PC-9 (cell line): Measurements from ENCODE around the gene CRB3. TPM values are rescaled to one million over a fixed set of nuclear protein-coding genes. Genes with fewer than 3 reads are reported as not detected.

ENCODE experiments used
- BruUV-seq: library from RNA; stranded (reverse); fragments of 400-500 nt; replicated peaks from 2 replicates; lab custom pipeline; 2021; lab: Mats Ljungman, UMichigan
- CTCF ChIA-PET: fragments of 300-600 bp; sonication (Branson Sonifier 250); formaldehyde crosslinking; loops from one replicate; lab custom pipeline; 2022; ENCODE audit warnings: antibody characterized with exemption; lab: Charles Lee
- POLR2A ChIA-PET: fragments of 300-600 bp; sonication (Branson Sonifier 250); formaldehyde crosslinking; loops from one replicate; lab custom pipeline; 2022; ENCODE audit warnings: antibody characterized with exemption; ENCODE audit not compliant: unreplicated experiment; lab: Charles Lee
- DNase-seq, 2 experiments: peaks; one replicate each; pipeline versions ENCODE4 v3.0.0 to v3.0.0-alpha.2; 2015 to 2022; ENCODE audit warnings: mixed read lengths in 1 of 2
- H2AFZ ChIP-seq: fragments of 200-600 bp; sonication (generic); 2 replicates; pipeline ENCODE4 v1.8.1; 2017; ENCODE audit warnings: antibody characterized with exemption
- H3F3A ChIP-seq: fragments of 200-600 bp; sonication (generic); 2 replicates; pipeline ENCODE4 v1.8.1; 2017; ENCODE audit warnings: antibody characterized with exemption, mild to moderate bottlenecking, low read depth; ENCODE audit not compliant: insufficient read depth
- H3K27ac ChIP-seq: fragments of 200-600 bp; sonication (generic); 2 replicates; pipeline ENCODE4 v1.6.1; 2016; ENCODE audit warnings: mixed run types
- H3K27me3 ChIP-seq: fragments of 200-600 bp; sonication (generic); 2 replicates; pipeline ENCODE4 v1.6.1; 2016; ENCODE audit warnings: low read depth, mixed run types; ENCODE audit not compliant: insufficient read depth
- H3K36me3 ChIP-seq: fragments of 200-600 bp; sonication (generic); 2 replicates; pipeline ENCODE4 v1.6.1; 2016; ENCODE audit warnings: low read depth, mixed run types
- H3K4me1 ChIP-seq: fragments of 200-600 bp; sonication (generic); replicated peaks from 2 replicates; pipeline ENCODE4 v1.6.1; 2016; ENCODE audit warnings: mixed run types; ENCODE audit not compliant: insufficient read depth
- H3K4me2 ChIP-seq: fragments of 200-600 bp; sonication (generic); 2 replicates; pipeline ENCODE4 v1.6.1; 2017; ENCODE audit warnings: mixed run types
- H3K4me3 ChIP-seq: fragments of 200-600 bp; sonication (generic); 2 replicates; pipeline ENCODE4 v1.6.1; 2016; ENCODE audit warnings: mixed run types
- H3K79me2 ChIP-seq: fragments of 200-600 bp; sonication (generic); 2 replicates; pipeline ENCODE4 v1.6.1; 2017; ENCODE audit warnings: low read depth, mixed run types
- H3K9me2 ChIP-seq: fragments of 200-600 bp; sonication (generic); 2 replicates; pipeline ENCODE4 v1.8.1; 2017; ENCODE audit warnings: mild to moderate bottlenecking; ENCODE audit not compliant: insufficient read depth
- H3K9me3 ChIP-seq: fragments of 200-600 bp; sonication (generic); 2 replicates; pipeline ENCODE4 v1.8.1; 2016; ENCODE audit warnings: low read depth; ENCODE audit not compliant: insufficient read depth
- H4K20me1 ChIP-seq: fragments of 200-600 bp; sonication (generic); 2 replicates; pipeline ENCODE4 v1.8.1; 2017; ENCODE audit not compliant: insufficient read depth
- CTCF ChIP-seq: fragments of 200-600 bp; sonication (generic); conservative IDR thresholded peaks from 2 replicates; pipeline ENCODE4 v1.6.1; 2017; ENCODE audit warnings: mixed run types, antibody characterized with exemption, mild to moderate bottlenecking, moderate library complexity
- EZH2 ChIP-seq: fragments of 200-600 bp; sonication (generic); IDR thresholded peaks from 2 replicates; pipeline ENCODE4 v1.8.0; 2017; ENCODE audit warnings: antibody characterized with exemption, low read depth
- intact Hi-C: fragments of 100-400 bp; cut with micrococcal nuclease; formaldehyde crosslinking; loops from one replicate; pipeline ENCODE4 v1.10.0; 2022; ENCODE audit not compliant: unreplicated experiment
- microRNA-seq: library from miRNA; unstranded; fragments of <30 nt; microRNA quantifications from one replicate; pipeline ENCODE4 v1.2.0, GENCODE V29; 2021; ENCODE audit warnings: borderline number of aligned reads, borderline replicate concordance
- total RNA-seq: library from RNA; stranded (reverse); gene quantifications from 2 replicates; pipeline ENCODE4 v1.2.3, GENCODE V29; 2021

Gene CRB3
- total RNA-seq, 1 experiment from 2014 or later, result 40.6 TPM

- Histone ChIP-seq H3K4me3 (no peak overlapping the region), H3F3A (no peaks in the 10 kb centered on the region), H3K27ac (no peak overlapping the region), H3K27me3 (no peaks in the 10 kb centered on the region), H4K20me1 (no peaks in the 10 kb centered on the region), H2AFZ (no peak overlapping the region), H3K9me3 (no peaks in the 10 kb centered on the region), H3K9me2 (no peaks in the 10 kb centered on the region), H3K36me3 (no peaks in the 10 kb centered on the region), H3K4me2 (no peak overlapping the region), H3K79me2 (no peaks in the 10 kb centered on the region), H3K4me1 (no peaks in the 10 kb centered on the region)
- no peak for DNase-seq
- BruUV-seq, result no TSS peak
- CTCF ChIA-PET, result interaction anchor here (0.5 kb wide), 1 partner anchor 388 kb away, joined by 3 read pairs; no protein-coding TSS in a partner anchor
- no peak for TF ChIP-seq EZH2
- no peak for TF ChIP-seq CTCF
- intact Hi-C loops, result no loop called here
- POLR2A ChIA-PET, result no interaction called here
Measured at GRCh38 chr19:6514926-6515544, 51.0 kb downstream of the CRB3 start.

GRCh38 chr19:6516018-6516658 is 52.1 kb downstream of the CRB3 start:
- no peaks in the 10 kb centered on the region for H3K79me2 ChIP-seq
- no TSS peak for BruUV-seq
- no peaks in the 10 kb centered on the region for H3K9me3 ChIP-seq
- DNase-seq, result peak; percentile 78 to 90
- H3K9me2 ChIP-seq, result no peaks in the 10 kb centered on the region
- ChIA-PET CTCF (interaction anchor here (0.6 to 1.4 kb wide), 4 partner anchors 37 to 742 kb away, joined by 3 to 6 read pairs (median 4); no protein-coding TSS in a partner anchor), POLR2A (interaction anchor here (0.9 kb wide), 1 partner anchor 224 kb away, joined by 4 read pairs; no protein-coding TSS in a partner anchor)
- H3K27me3 ChIP-seq, result no peaks in the 10 kb centered on the region
- TF ChIP-seq CTCF, result no peak
- no peak for TF ChIP-seq EZH2
- intact Hi-C loops, result loop anchor here (1.0 kb wide), 3 partner anchors 116 to 347 kb away; no protein-coding TSS in a partner anchor
- peak overlapping the region; percentile 91 for H2AFZ ChIP-seq
- peak overlapping the region; percentile 57 for H3K4me3 ChIP-seq
- no peaks in the 10 kb centered on the region for H3K36me3 ChIP-seq
- H3K27ac ChIP-seq, result no peak overlapping the region
- no peaks in the 10 kb centered on the region for H4K20me1 ChIP-seq
- no peaks in the 10 kb centered on the region for H3F3A ChIP-seq
- H3K4me2 ChIP-seq, result peak overlapping the region; percentile 76
- H3K4me1 ChIP-seq, result no peaks in the 10 kb centered on the region

Small RNA genes lying within 50 kb of the gene (microRNA-seq; reads per million reads assigned to microRNA genes)
- 53.9 reads per million, percentile 44 among the genes with 10 or more reads in this experiment for gene MIR3940

Other genes starting within 250 kb of the CRB3 start
- gene MLLT1, start 184.3 kb upstream of the CRB3 start, total RNA-seq, result 36.8 and 44.2 TPM in 2 replicates
- gene ACER1, start 130.7 kb upstream of the CRB3 start, total RNA-seq, result not detected in 2 replicates
- gene CLPP, start 102.7 kb upstream of the CRB3 start, total RNA-seq, result 63.7 and 65.3 TPM in 2 replicates
- gene ALKBH7, start 91.5 kb upstream of the CRB3 start, total RNA-seq, result 53.6 and 75.7 TPM in 2 replicates
- gene PSPN, start 88.3 kb upstream of the CRB3 start, total RNA-seq, result 1.3 TPM in 2 replicates
- 40.9 and 43.8 TPM in 2 replicates for gene GTF2F1, start 71.1 kb upstream of the CRB3 start, total RNA-seq
- 201 and 288 TPM in 2 replicates for gene KHSRP, start 39.5 kb upstream of the CRB3 start, total RNA-seq
- gene SLC25A41, start 30.5 kb upstream of the CRB3 start, total RNA-seq, result not detected in 2 replicates
- gene SLC25A23, start 4.5 kb upstream of the CRB3 start, total RNA-seq, result 57.5 and 59.5 TPM in 2 replicates
- gene DENND1C, start 17.5 kb downstream of the CRB3 start, total RNA-seq, result not detected in 2 replicates
- gene TUBB4A, start 38.0 kb downstream of the CRB3 start, total RNA-seq, result not detected in 2 replicates
- 8.4 and 11.2 TPM in 2 replicates for gene TNFSF9, start 66.8 kb downstream of the CRB3 start, total RNA-seq
- not detected in 2 replicates for gene CD70, start 126.9 kb downstream of the CRB3 start, total RNA-seq
- gene TNFSF14, start 205.9 kb downstream of the CRB3 start, total RNA-seq, result 0.30 and 0.37 TPM in 2 replicates